Kidney (tissue), 14 donors: Measurements from ENCODE around the gene DOC2B. TPM values are rescaled to one million over a fixed set of nuclear protein-coding genes. Genes with fewer than 3 reads are reported as not detected.
A peak's percentile ranks its signal among the peaks of the same experiment; 100 is the strongest.

Experiments
- DNase-seq, 5 donors: peaks; one replicate each; pipeline ENCODE4 v3.0.0-alpha.2; 2013 to 2020
- FAIRE-seq: peaks from 2 replicates; lab custom pipeline; 2012; peaks lifted over from hg19 to GRCh38; lab: Jason Lieb, UNC
- H3K27ac ChIP-seq, 2 donors: one replicate each; pipeline ENCODE4 v1.7.0; 2013; ENCODE audit warnings: low read depth in 2 of 2, low read length in 2 of 2, inconsistent platforms in 1 of 2
- H3K27me3 ChIP-seq: one replicate; pipeline ENCODE4 v1.7.1; 2013; ENCODE audit warnings: low read length, inconsistent platforms; ENCODE audit not compliant: control insufficient read depth, insufficient read depth
- H3K36me3 ChIP-seq, 3 donors: one replicate each; pipeline versions ENCODE4 v1.7.0 to v1.7.1; 2013; ENCODE audit warnings: low read length in 3 of 3, control low read depth in 1 of 3, inconsistent platforms in 1 of 3; ENCODE audit not compliant: insufficient read depth in 3 of 3, control insufficient read depth in 2 of 3
- H3K4me1 ChIP-seq, 3 donors: one replicate each; pipeline versions ENCODE4 v1.7.0 to v1.7.1; 2013; ENCODE audit warnings: low read length in 3 of 3, inconsistent platforms in 1 of 3, low read depth in 1 of 3; ENCODE audit not compliant: control insufficient read depth in 2 of 3, insufficient read depth in 2 of 3
- H3K4me3 ChIP-seq, 3 donors: one replicate each; pipeline versions ENCODE4 v1.7.0 to v1.8.1; 2013; ENCODE audit warnings: low read length in 3 of 3, control low read depth in 1 of 3, inconsistent platforms in 1 of 3
- H3K9ac ChIP-seq, 3 donors: one replicate each; pipeline versions ENCODE4 v1.7.0 to v1.7.1; 2013; ENCODE audit warnings: low read length in 3 of 3, control low read depth in 1 of 3, inconsistent platforms in 1 of 3
- H3K9me3 ChIP-seq, 3 donors: one replicate each; pipeline versions ENCODE4 v1.7.0 to v1.7.1; 2013; ENCODE audit warnings: low read length in 3 of 3, control low read depth in 1 of 3, inconsistent platforms in 1 of 3; ENCODE audit not compliant: control insufficient read depth in 2 of 3, insufficient read depth in 1 of 3
- CTCF ChIP-seq: IDR thresholded peaks from 3 replicates; pipeline ENCODE4 v1.5.1; 2012; ENCODE audit warnings: mild to moderate bottlenecking, moderate library complexity, borderline replicate concordance; ENCODE audit not compliant: insufficient read depth; ENCODE audit errors: extremely low read depth
- intact Hi-C: fragments of 100-400 bp; cut with DNase I; formaldehyde crosslinking; loops from one replicate; pipeline ENCODE4 v1.11.1; 2022
- polyA plus RNA-seq: library from polyadenylated mRNA; stranded (reverse); fragments of 350-450 nt; fragmentation: Illumina TruSeq; extraction: RNeasy Lipid Tissue Mini Kit (QIAGEN cat#74804); gene quantifications from one replicate; pipeline ENCODE4 v1.2.3, GENCODE V29; 2014; ENCODE audit warnings: low read depth, low replicate concordance; ENCODE audit not compliant: insufficient read depth
- total RNA-seq: library from RNA; stranded (reverse); fragmentation: NEBNext Ultra II Directional; extraction: Animal tissue kit (Norgen Biotek cat#: 25700); gene quantifications from one replicate; pipeline ENCODE4 v1.2.1, GENCODE V29; 2021
- donor health status: control.
- donor health status: control.
- donor health status: control.
- donor health status: control.
- donor health status: control.
- donor health status: DM: yes; HTN: yes; CAD: no.
- donor health status: Normal renal cell carcinoma (clear cell type).

DOC2B gene
- total and polyA plus RNA-seq, 2 donors from 2014 or later = 4.2 to 21.6 TPM

GRCh38 chr17:156946-157345, 24.5 kb downstream of the DOC2B start:
- Histone ChIP-seq H3K27me3 (no peaks in the 10 kb centered on the region), H3K9me3 (no peaks in the 10 kb centered on the region), H3K36me3 (peaks cover 0 to 2% (median 0%) of the 10 kb centered on the region in 3 donors), H3K9ac (no peak overlapping the region), H3K4me3 (no peak overlapping the region), H3K4me1 (no peaks in the 10 kb centered on the region), H3K27ac (no peak overlapping the region)
- no peak for TF ChIP-seq CTCF
- DNase-seq (peak in 1 of 5 donors; percentile 55), FAIRE-seq (no peak)
- intact Hi-C loops = no loop called here

GRCh38 chr17:156094-156621, 25.3 kb downstream of the DOC2B start:
- intact Hi-C loops = no loop called here
- H3K9me3 ChIP-seq = no peaks in the 10 kb centered on the region
- DNase-seq (peak in 1 of 5 donors; percentile 56), FAIRE-seq (no peak)
- H3K4me3 ChIP-seq = no peak overlapping the region
- no peak overlapping the region for H3K9ac ChIP-seq
- TF ChIP-seq CTCF = no peak
- H3K27me3 ChIP-seq = no peaks in the 10 kb centered on the region
- H3K36me3 ChIP-seq = peaks cover 0 to 2% (median 0%) of the 10 kb centered on the region in 3 donors
- H3K27ac ChIP-seq = no peak overlapping the region
- no peaks in the 10 kb centered on the region for H3K4me1 ChIP-seq

GRCh38 chr17:155576-155975, 25.9 kb downstream of the DOC2B start:
- peaks cover 0 to 2% (median 0%) of the 10 kb centered on the region in 3 donors for H3K36me3 ChIP-seq
- peak in 1 of 5 donors; percentile 52 for DNase-seq
- FAIRE-seq = no peak
- TF ChIP-seq CTCF = no peak
- no peaks in the 10 kb centered on the region for H3K4me1 ChIP-seq
- intact Hi-C loops = no loop called here
- H3K4me3 ChIP-seq = no peak overlapping the region
- H3K9me3 ChIP-seq = no peaks in the 10 kb centered on the region
- no peak overlapping the region for H3K27ac ChIP-seq
- no peak overlapping the region for H3K9ac ChIP-seq
- H3K27me3 ChIP-seq = no peaks in the 10 kb centered on the region

- intact Hi-C loops = no loop called here
- TF ChIP-seq CTCF = no peak
- Histone ChIP-seq H3K27ac (no peak overlapping the region), H3K27me3 (no peaks in the 10 kb centered on the region), H3K9me3 (no peaks in the 10 kb centered on the region), H3K4me3 (no peak overlapping the region), H3K36me3 (no peaks in the 10 kb centered on the region), H3K9ac (no peak overlapping the region), H3K4me1 (no peaks in the 10 kb centered on the region)
- DNase-seq (no peak), FAIRE-seq (no peak)
Measured at GRCh38 chr17:153851-154250, 27.6 kb downstream of the DOC2B start.
